DOHH2 (cell line): ENCODE results near the gene CPT1A.

Experiments
- H3F3A ChIP-seq: fragments of 200-600 bp; sonication (generic), shearing (Covaris generic); 2 replicates; pipeline ENCODE4 v1.6.0; 2016; ENCODE audit warnings: antibody characterized with exemption, mild to moderate bottlenecking; ENCODE audit not compliant: control insufficient read depth, insufficient read depth
- H3K27ac ChIP-seq: fragments of 200-600 bp; sonication (generic); 2 replicates; pipeline ENCODE4 v1.5.1; 2014; ENCODE audit warnings: low read depth, mild to moderate bottlenecking, low read length, moderate library complexity
- H3K27me3 ChIP-seq: fragments of 200-600 bp; sonication (generic); 2 replicates; pipeline ENCODE4 v1.6.1; 2014; ENCODE audit warnings: mild to moderate bottlenecking, low read length, mixed read lengths; ENCODE audit not compliant: control insufficient read depth
- H3K36me3 ChIP-seq: fragments of 200-600 bp; sonication (generic); 2 replicates; pipeline ENCODE4 v1.6.1; 2014; ENCODE audit warnings: mild to moderate bottlenecking, low read length, moderate library complexity, mixed read lengths; ENCODE audit not compliant: control insufficient read depth
- H3K4me1 ChIP-seq: fragments of 200-600 bp; sonication (generic); 2 replicates; pipeline ENCODE4 v1.6.1; 2014; ENCODE audit warnings: mild to moderate bottlenecking, low read length, mixed read lengths; ENCODE audit not compliant: control insufficient read depth
- H3K4me2 ChIP-seq: fragments of 200-600 bp; sonication (generic); 2 replicates; pipeline ENCODE4 v1.6.0; 2014; ENCODE audit warnings: mild to moderate bottlenecking, low read length, moderate library complexity
- H3K4me3 ChIP-seq: fragments of 200-600 bp; sonication (generic); 2 replicates; pipeline ENCODE4 v1.5.1; 2014; ENCODE audit warnings: mild to moderate bottlenecking, low read length, mixed read lengths
- H3K79me2 ChIP-seq: fragments of 200-600 bp; sonication (generic); 2 replicates; pipeline ENCODE4 v1.6.1; 2014; ENCODE audit warnings: mild to moderate bottlenecking, low read length, mixed read lengths; ENCODE audit not compliant: control insufficient read depth
- H3K9me2 ChIP-seq: fragments of 200-600 bp; sonication (generic); replicated peaks from 2 replicates; pipeline ENCODE4 v1.6.1; 2014; ENCODE audit warnings: mild to moderate bottlenecking, low read length, mixed read lengths; ENCODE audit not compliant: control insufficient read depth
- H3K9me3 ChIP-seq: fragments of 200-600 bp; sonication (generic); 2 replicates; pipeline ENCODE4 v1.6.1; 2014; ENCODE audit warnings: antibody characterized with exemption, low read length, mixed read lengths; ENCODE audit not compliant: control insufficient read depth, insufficient read depth
- H4K20me1 ChIP-seq: fragments of 200-600 bp; sonication (generic); 2 replicates; pipeline ENCODE4 v1.6.0; 2014; ENCODE audit warnings: low read depth, mild to moderate bottlenecking, antibody characterized with exemption, low read length, moderate library complexity; ENCODE audit not compliant: control insufficient read depth, insufficient read depth
- CTCF ChIP-seq: fragments of 200-600 bp; sonication (generic); IDR thresholded peaks from one replicate; pipeline ENCODE4 v1.5.1; 2014; ENCODE audit warnings: antibody characterized with exemption, mild to moderate bottlenecking, low read depth, low read length; ENCODE audit not compliant: poor library complexity, severe bottlenecking
- EZH2phosphoT487 ChIP-seq: fragments of 200-600 bp; sonication (generic); IDR thresholded peaks from 2 replicates; pipeline ENCODE4 v1.6.1; 2017; ENCODE audit warnings: borderline replicate concordance, mild to moderate bottlenecking, antibody characterized with exemption, low read length, moderate library complexity, mixed read lengths

Gene CPT1A

GRCh38 chr11:68750195-68751003 lies 91.3 kb downstream of the CPT1A start:
- no peak for TF ChIP-seq CTCF
- TF ChIP-seq EZH2phosphoT487 = no peak
- Histone ChIP-seq H3K4me2 (no peak overlapping the region), H3K9me3 (no peaks in the 10 kb centered on the region), H3K27me3 (no peaks in the 10 kb centered on the region), H3K4me1 (peaks cover 7% of the 10 kb centered on the region), H3K4me3 (no peak overlapping the region), H3K27ac (no peak overlapping the region), H4K20me1 (no peaks in the 10 kb centered on the region), H3K36me3 (no peaks in the 10 kb centered on the region), H3F3A (no peaks in the 10 kb centered on the region), H3K79me2 (no peaks in the 10 kb centered on the region), H3K9me2 (no peaks in the 10 kb centered on the region)

GRCh38 chr11:68749229-68750123 lies 92.2 kb downstream of the CPT1A start:
- H3K27ac ChIP-seq = no peak overlapping the region
- no peaks in the 10 kb centered on the region for H3K36me3 ChIP-seq
- TF ChIP-seq EZH2phosphoT487 = no peak
- TF ChIP-seq CTCF = no peak
- H3F3A ChIP-seq = no peaks in the 10 kb centered on the region
- no peaks in the 10 kb centered on the region for H3K79me2 ChIP-seq
- no peaks in the 10 kb centered on the region for H3K9me3 ChIP-seq
- no peaks in the 10 kb centered on the region for H3K4me1 ChIP-seq
- H3K27me3 ChIP-seq = no peaks in the 10 kb centered on the region
- H3K4me2 ChIP-seq = no peak overlapping the region
- H4K20me1 ChIP-seq = no peaks in the 10 kb centered on the region
- no peaks in the 10 kb centered on the region for H3K9me2 ChIP-seq
- no peak overlapping the region for H3K4me3 ChIP-seq

- no peaks in the 10 kb centered on the region for H3K79me2 ChIP-seq
- no peak overlapping the region for H3K27ac ChIP-seq
- H3K9me2 ChIP-seq = no peaks in the 10 kb centered on the region
- H3K36me3 ChIP-seq = no peaks in the 10 kb centered on the region
- no peaks in the 10 kb centered on the region for H3K27me3 ChIP-seq
- no peak for TF ChIP-seq CTCF
- no peak for TF ChIP-seq EZH2phosphoT487
- no peaks in the 10 kb centered on the region for H3K9me3 ChIP-seq
- no peaks in the 10 kb centered on the region for H3K4me1 ChIP-seq
- no peak overlapping the region for H3K4me2 ChIP-seq
- H3K4me3 ChIP-seq = no peak overlapping the region
- H3F3A ChIP-seq = no peaks in the 10 kb centered on the region
- no peaks in the 10 kb centered on the region for H4K20me1 ChIP-seq
These were observed 93.7 kb downstream of the CPT1A start for GRCh38 chr11:68748061-68748460.
